GM21737 (cell line): ENCODE measurements around the gene SLF2.

Experiments
- ATAC-seq: cut with Tn5 transposase; IDR thresholded peaks from one replicate; pipeline ENCODE4 v1.9.1; 2021; ENCODE audit warnings: mild to moderate bottlenecking, moderate library complexity; ENCODE audit not compliant: unreplicated experiment

Gene SLF2

GRCh38 chr10:100979791-100980272 is 67.1 kb downstream of the SLF2 start:
- no peak for ATAC-seq

- no peak for ATAC-seq
Measured at GRCh38 chr10:100980311-100980710, 67.5 kb downstream of the SLF2 start.

- ATAC-seq: no peak
Measured at GRCh38 chr10:100980711-100981110, 67.9 kb downstream of the SLF2 start.

GRCh38 chr10:100981178-100981772 is 68.5 kb downstream of the SLF2 start:
- no peak for ATAC-seq

- ATAC-seq: no peak
Measured at GRCh38 chr10:100982916-100983830, 70.4 kb downstream of the SLF2 start.

- ATAC-seq: no peak
Measured at GRCh38 chr10:100983868-100984671, 71.3 kb downstream of the SLF2 start.

- ATAC-seq: no peak
Measured at GRCh38 chr10:100984672-100985177, 72.0 kb downstream of the SLF2 start.

- ATAC-seq: no peak
Measured at GRCh38 chr10:100985336-100985735, 72.6 kb downstream of the SLF2 start.

- no peak for ATAC-seq
Measured at GRCh38 chr10:100986623-100986951, 73.8 kb downstream of the SLF2 start.

- peak; percentile 75 for ATAC-seq
Measured at GRCh38 chr10:100986952-100987684, 74.4 kb downstream of the SLF2 start, which contains the start of the genes MRPL43 and TWNK. TSS of gene MRPL43 (minus strand) at chr10:100987497. CDS start at chr10:100987443, 54 bp downstream. TSS of gene TWNK (plus strand) at chr10:100987543. CDS start at chr10:100988211, 668 bp downstream.

- ATAC-seq: no peak
Measured at GRCh38 chr10:100987685-100988049, 74.9 kb downstream of the SLF2 start.

- no peak for ATAC-seq
Measured at GRCh38 chr10:100988166-100988565, 75.4 kb downstream of the SLF2 start.

GRCh38 chr10:100989088-100989487 is 76.3 kb downstream of the SLF2 start:
- ATAC-seq: no peak

- no peak for ATAC-seq
Measured at GRCh38 chr10:100993986-100994708, 81.4 kb downstream of the SLF2 start.

GRCh38 chr10:100995181-100995580 is 82.4 kb downstream of the SLF2 start:
- no peak for ATAC-seq

GRCh38 chr10:100996678-100997359 is 84.1 kb downstream of the SLF2 start:
- no peak for ATAC-seq

- peak; percentile 32 for ATAC-seq
Measured at GRCh38 chr10:100997360-100998182, 84.8 kb downstream of the SLF2 start.
